Bronchial epithelial cell (primary cell): ENCODE results near the gene KIT. TPM values are rescaled to one million over a fixed set of nuclear protein-coding genes. Genes with fewer than 3 reads are reported as not detected.

ENCODE experiments used
- DNase-seq: peaks from one replicate; pipeline ENCODE4 v3.0.0-alpha.2; 2010; ENCODE audit warnings: low read depth
- FAIRE-seq: peaks from 2 replicates; lab custom pipeline; 2011; peaks lifted over from hg19 to GRCh38; lab: Jason Lieb, UNC
- H3K27me3 ChIP-seq: 2 replicates; pipeline ENCODE4 v1.5.1; 2011; ENCODE audit warnings: low read length; ENCODE audit not compliant: control insufficient read depth, insufficient read depth
- H3K36me3 ChIP-seq: 2 replicates; pipeline ENCODE4 v1.5.1; 2011; ENCODE audit warnings: low read length; ENCODE audit not compliant: control insufficient read depth, insufficient read depth
- H3K4me3 ChIP-seq: 2 replicates; pipeline ENCODE4 v1.5.1; 2011; ENCODE audit warnings: mild to moderate bottlenecking, low read depth, low read length, control low read depth
- total RNA-seq: library from RNA; depleted of rRNA; stranded (reverse); fragments of >200 nt; gene quantifications from 2 replicates; pipeline ENCODE4 v1.2.1, GENCODE V29; 2014
- TF ChIP-seq, protein P1 (sequence below): IDR thresholded peaks from 2 replicates; pipeline ENCODE4 v1.5.1; 2011; ENCODE audit warnings: mild to moderate bottlenecking, moderate library complexity, low read length, control low read depth, inconsistent platforms; ENCODE audit not compliant: insufficient read depth, severe bottlenecking

KIT gene
- total RNA-seq, 1 donor from 2014 or later: under 0.01 TPM

DNA sequence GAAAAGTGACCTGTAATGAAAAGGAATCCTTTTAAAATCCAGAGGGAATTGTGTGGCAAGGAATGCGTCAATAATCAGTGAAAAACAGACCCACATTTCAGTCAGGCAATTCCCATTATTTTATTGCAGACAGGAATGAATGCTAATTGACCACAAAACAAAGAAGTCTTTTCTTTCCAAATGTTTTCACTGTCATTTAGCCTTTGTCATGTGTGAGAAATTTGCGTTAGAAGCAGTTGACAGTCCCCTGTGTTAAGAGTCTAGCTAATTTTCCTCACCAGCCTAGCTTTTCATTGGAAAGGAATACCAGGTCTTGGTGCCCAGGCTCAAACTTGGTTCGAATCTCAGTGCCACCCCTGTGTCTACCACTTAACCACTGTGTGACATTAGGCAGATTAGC is 83.4 kb downstream of the KIT start:
- Histone ChIP-seq H3K27me3 (no peaks in the 10 kb centered on the region), H3K4me3 (no peak overlapping the region), H3K36me3 (no peaks in the 10 kb centered on the region)
- no peak for DNase-seq
- FAIRE-seq: no peak
- TF ChIP-seq, protein P1, sequence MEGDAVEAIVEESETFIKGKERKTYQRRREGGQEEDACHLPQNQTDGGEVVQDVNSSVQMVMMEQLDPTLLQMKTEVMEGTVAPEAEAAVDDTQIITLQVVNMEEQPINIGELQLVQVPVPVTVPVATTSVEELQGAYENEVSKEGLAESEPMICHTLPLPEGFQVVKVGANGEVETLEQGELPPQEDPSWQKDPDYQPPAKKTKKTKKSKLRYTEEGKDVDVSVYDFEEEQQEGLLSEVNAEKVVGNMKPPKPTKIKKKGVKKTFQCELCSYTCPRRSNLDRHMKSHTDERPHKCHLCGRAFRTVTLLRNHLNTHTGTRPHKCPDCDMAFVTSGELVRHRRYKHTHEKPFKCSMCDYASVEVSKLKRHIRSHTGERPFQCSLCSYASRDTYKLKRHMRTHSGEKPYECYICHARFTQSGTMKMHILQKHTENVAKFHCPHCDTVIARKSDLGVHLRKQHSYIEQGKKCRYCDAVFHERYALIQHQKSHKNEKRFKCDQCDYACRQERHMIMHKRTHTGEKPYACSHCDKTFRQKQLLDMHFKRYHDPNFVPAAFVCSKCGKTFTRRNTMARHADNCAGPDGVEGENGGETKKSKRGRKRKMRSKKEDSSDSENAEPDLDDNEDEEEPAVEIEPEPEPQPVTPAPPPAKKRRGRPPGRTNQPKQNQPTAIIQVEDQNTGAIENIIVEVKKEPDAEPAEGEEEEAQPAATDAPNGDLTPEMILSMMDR: no peak

DNA sequence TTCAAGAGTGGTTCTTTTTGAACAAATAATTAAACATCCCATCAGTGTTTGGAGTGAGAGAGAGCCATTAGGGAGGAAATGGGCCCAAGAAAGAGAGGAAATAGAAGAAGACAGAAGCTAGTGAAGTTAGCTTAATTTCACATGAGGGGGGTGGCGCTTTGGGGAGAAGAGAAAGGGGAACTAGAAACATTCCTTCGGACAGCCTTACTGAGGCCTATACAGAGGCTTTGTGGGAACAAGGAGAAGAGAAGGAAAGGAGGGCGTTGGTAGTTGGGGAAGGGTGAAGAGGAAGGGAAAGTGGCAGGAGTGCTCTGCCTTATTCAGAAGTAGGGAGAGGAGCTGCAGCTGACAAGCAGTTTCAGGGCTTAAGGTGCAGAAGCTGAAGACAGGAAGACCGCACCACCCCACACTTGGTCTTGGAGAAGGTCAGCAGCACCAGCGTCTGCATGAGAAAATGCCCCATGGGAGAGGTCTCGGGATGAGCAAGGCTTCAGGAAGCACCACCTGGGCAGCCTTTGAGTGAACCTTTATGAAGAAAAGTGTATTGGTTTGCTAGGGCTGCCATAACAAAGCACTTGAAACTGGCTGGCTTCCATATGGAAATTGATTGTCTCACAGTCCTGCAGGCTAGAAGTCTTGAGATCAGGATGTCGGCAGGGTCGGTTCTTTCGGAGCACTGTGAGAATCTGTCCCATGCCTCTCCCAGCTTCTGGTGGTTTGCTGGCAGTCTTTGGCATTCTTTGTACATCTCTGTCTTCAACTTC is 85.1 kb downstream of the KIT start:
- no peak for FAIRE-seq
- TF ChIP-seq, protein P1: no peak

DNA sequence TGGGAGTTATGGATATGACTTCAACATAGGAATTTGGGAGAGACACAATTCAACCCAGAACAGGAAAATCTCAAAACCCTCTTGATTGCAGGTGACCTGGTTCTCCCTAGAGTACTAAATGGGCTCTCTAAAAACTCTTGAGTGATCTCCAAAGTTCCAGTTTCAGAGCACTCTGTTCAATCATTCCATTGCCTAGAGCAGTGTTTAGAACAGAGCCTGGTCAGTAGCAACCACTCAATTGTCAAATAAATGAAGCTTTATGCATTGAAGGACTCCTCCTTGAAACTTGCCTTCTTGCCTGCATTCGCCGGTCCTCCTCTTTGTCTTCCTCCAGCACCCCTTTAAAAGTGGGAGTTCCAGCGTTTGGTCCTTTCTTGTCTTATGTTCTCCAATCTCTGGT is 85.8 kb downstream of the KIT start:
- TF ChIP-seq, protein P1: no peak
- Histone ChIP-seq H3K4me3 (no peak overlapping the region), H3K27me3 (no peaks in the 10 kb centered on the region), H3K36me3 (no peaks in the 10 kb centered on the region)
- DNase-seq (no peak), FAIRE-seq (no peak)

More for the DNA sequence above, 85.1 kb downstream of the KIT start:
- H3K27me3 ChIP-seq: no peaks in the 10 kb centered on the region
- no peaks in the 10 kb centered on the region for H3K36me3 ChIP-seq
- no peak for DNase-seq
- H3K4me3 ChIP-seq: no peak overlapping the region

DNA sequence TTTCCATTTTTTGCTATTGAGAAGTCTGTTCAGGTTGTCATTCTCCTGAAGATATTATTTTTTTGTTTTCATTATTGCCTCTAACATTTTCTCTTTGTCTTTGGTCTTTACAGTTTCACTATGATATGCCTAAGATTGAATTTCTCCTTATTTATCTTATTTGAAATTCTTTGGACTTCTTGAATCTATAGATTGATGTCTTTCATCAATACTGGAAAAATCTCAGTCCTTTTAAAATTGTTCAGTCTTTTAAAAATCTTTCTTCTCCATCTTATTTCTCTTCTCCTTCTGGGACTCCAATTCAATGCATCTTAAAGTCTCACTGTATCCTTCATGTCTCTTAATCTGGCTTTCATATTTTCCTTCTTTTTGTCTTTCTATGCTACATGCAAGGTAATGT is 86.7 kb downstream of the KIT start:
- DNase-seq (no peak), FAIRE-seq (no peak)
- no peaks in the 10 kb centered on the region for H3K27me3 ChIP-seq
- H3K36me3 ChIP-seq: no peaks in the 10 kb centered on the region
- TF ChIP-seq, protein P1: no peak
- no peak overlapping the region for H3K4me3 ChIP-seq

DNA sequence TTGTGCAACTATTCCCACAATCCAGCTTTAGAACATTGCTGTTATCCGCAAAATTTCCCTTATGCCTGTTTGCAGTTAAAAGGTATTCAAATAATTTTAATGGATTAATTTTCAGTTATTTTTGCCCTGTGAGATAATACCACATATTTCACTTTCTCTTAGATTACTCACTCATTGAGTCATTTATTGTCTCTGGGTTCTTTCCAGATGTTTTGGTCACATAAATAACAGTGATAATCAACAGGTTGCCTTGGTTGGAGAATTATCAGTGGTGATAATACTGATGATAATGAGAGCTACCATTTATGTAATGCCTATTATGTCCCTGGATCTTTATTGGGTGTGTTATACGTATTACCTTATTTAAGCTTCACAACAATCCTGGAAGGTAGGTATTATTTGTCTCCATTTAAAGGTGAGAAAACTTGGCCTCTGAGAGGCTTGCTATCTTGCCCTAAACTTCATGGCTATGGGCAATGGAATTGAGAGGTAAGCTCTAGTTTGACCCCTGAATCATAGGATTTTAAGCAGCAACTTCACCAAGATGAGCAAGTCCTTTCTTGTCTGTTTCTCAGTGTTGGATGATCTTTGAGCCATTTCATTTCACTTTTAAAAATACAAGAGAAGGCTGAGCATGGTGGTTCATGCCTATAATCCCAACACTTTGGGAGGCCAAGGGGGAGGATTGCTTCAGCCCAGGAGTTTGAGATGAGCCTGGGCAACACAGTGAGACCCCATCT is 87.4 kb downstream of the KIT start:
- Histone ChIP-seq H3K27me3 (no peaks in the 10 kb centered on the region), H3K4me3 (no peak overlapping the region), H3K36me3 (no peaks in the 10 kb centered on the region)
- TF ChIP-seq, protein P1: no peak
- FAIRE-seq (no peak), DNase-seq (peak; percentile 27)
